Mucosa of rectum (tissue), 2 donors: ENCODE results near the gene TMEM165.
A peak's percentile ranks its signal among the peaks of the same experiment; 100 is the strongest.

Source experiments
- H3K27ac ChIP-seq, 2 donors: one replicate each; pipeline ENCODE4 v1.7.0; 2013; ENCODE audit warnings: inconsistent platforms in 2 of 2, low read depth in 2 of 2, low read length in 2 of 2
- H3K27me3 ChIP-seq, 2 donors: one replicate each; pipeline ENCODE4 v1.7.0; 2013; ENCODE audit warnings: low read length in 2 of 2; ENCODE audit not compliant: control insufficient read depth in 2 of 2, insufficient read depth in 2 of 2
- H3K36me3 ChIP-seq, 2 donors: one replicate each; pipeline ENCODE4 v1.7.0; 2013; ENCODE audit warnings: low read length in 2 of 2; ENCODE audit not compliant: control insufficient read depth in 2 of 2, insufficient read depth in 2 of 2
- H3K4me1 ChIP-seq, 2 donors: one replicate each; pipeline ENCODE4 v1.7.0; 2013; ENCODE audit warnings: low read length in 2 of 2, mild to moderate bottlenecking in 1 of 2; ENCODE audit not compliant: control insufficient read depth in 2 of 2, insufficient read depth in 2 of 2
- H3K4me3 ChIP-seq, 2 donors: one replicate each; pipeline ENCODE4 v1.7.0; 2013; ENCODE audit warnings: low read length in 2 of 2
- H3K9ac ChIP-seq, 2 donors: one replicate each; pipeline ENCODE4 v1.7.0; 2013; ENCODE audit warnings: low read length in 2 of 2, low read depth in 1 of 2, mild to moderate bottlenecking in 1 of 2
- H3K9me3 ChIP-seq, 2 donors: one replicate each; pipeline ENCODE4 v1.7.0; 2013; ENCODE audit warnings: low read length in 2 of 2; ENCODE audit not compliant: control insufficient read depth in 2 of 2
- donor health status: healthy.
- donor health status: Normal muscosa, but diverticular disease.

TMEM165 gene

DNA sequence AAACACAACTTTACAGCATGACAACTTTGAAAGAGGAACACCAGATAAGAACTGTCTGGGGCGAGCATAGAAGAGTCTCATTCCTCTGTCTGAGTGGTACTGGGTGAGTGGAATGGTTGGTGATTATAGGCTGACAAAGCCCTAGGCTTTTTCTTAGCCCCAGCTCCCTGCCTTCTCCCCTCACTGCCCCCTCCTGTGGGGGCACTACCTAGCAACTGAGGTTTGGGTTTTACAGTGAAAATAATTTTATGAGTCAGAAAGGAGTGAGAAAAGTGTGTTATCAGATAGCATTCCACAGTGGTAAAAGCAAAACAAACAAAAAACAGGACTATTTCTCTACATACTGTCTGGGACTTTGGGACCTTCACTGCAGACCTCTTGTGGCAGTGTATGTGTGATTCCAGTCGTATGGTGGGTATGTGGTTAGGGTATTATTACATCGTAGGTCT lies 10.5 kb upstream of the TMEM165 start:
- Histone ChIP-seq H3K27ac (no peak overlapping the region), H3K9ac (no peak overlapping the region), H3K36me3 (no peaks in the 10 kb centered on the region), H3K4me3 (no peak overlapping the region), H3K9me3 (no peaks in the 10 kb centered on the region), H3K27me3 (no peaks in the 10 kb centered on the region), H3K4me1 (no peaks in the 10 kb centered on the region)

DNA sequence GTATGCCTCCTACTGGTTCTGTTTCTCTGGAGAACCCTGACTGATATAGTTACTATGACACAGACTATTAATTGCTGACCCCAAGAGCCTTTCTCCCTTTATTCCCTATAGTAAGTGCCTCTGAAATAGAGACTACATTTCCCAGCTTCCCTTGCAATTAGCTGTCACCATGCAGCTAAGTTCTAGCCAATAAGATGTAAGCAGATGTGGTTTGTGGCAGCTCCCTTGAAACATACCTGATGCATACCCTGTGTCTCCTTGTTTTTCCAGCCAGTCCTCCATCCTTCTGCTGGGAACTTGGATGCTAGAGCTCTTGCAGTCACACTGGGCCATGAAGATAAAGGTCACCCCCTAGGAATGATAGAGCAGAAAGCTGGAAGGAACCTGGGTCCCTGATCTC lies 9.7 kb upstream of the TMEM165 start:
- H3K27me3 ChIP-seq, result no peaks in the 10 kb centered on the region
- H3K9ac ChIP-seq, result no peak overlapping the region
- H3K27ac ChIP-seq, result no peak overlapping the region
- H3K4me3 ChIP-seq, result no peak overlapping the region
- H3K9me3 ChIP-seq, result no peaks in the 10 kb centered on the region
- H3K36me3 ChIP-seq, result no peaks in the 10 kb centered on the region
- no peaks in the 10 kb centered on the region for H3K4me1 ChIP-seq

DNA sequence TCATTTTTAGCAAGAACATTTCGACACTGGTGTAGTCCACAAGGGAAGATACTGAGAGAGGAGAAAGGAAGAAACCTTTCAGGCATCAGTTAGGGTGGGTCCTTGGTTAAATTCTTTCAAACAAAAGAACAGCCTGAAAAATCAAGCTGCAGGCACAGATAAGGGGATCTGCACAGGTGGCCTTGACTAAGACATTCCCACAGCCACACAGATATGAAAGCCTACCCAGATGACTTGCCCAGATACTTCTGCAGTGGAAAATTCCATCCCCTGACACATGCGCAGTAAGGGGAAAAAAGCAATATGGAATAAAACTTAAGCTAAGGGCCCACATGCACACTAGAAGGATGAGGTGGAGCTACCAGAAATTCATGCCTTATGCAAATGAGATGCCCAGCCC lies 8.9 kb upstream of the TMEM165 start:
- Histone ChIP-seq H3K9ac (no peak overlapping the region), H3K27ac (no peak overlapping the region), H3K9me3 (no peaks in the 10 kb centered on the region), H3K27me3 (no peaks in the 10 kb centered on the region), H3K4me3 (no peak overlapping the region), H3K4me1 (no peaks in the 10 kb centered on the region), H3K36me3 (no peaks in the 10 kb centered on the region)

DNA sequence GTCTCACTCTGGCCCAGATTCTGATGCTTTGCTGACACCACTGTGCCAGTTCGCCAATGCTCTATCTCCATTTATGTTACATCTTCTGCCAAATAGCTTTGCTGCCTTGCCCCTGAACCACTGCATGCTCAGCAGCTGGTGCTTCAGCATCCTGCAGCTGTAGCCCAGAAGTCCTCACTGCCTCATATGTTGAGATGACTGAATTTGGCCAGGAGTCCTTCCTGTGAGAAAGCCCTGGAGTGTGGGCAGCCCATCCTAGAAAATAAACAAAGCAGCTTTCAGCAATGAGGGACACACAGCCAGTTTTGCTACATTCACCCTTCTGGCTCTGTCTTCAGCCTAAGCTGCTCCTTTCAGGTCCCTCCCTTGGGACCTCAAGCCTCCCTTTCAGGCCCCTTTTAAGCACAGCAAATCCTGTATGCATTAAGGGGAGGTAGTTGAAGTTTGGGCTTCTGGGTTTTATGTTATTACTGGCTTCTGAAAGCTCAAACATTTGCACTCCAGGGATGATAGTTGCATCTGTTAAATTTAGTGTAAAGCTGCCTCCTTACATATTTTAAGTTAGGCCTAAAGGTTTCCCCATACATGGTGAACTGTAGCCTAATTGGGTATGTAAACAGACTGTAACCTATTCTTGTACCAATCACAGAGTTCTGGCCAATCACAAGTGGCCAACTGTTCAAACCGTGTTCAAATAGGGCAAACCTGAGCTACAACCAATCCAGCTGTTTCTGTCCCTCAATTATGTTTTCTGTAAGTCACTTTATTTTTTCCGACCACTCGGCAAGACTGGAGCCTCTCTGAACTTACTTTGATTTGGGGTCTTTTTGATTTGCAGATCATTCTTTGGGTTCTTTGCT lies 2.1 kb upstream of the TMEM165 start:
- Histone ChIP-seq H3K9ac (no peak overlapping the region), H3K27ac (peak overlapping the region in 1 of 2 donors; percentile 21), H3K4me1 (peaks cover 12 to 26% of the 10 kb centered on the region in 2 donors), H3K9me3 (no peaks in the 10 kb centered on the region), H3K4me3 (no peak overlapping the region), H3K36me3 (no peaks in the 10 kb centered on the region), H3K27me3 (no peaks in the 10 kb centered on the region)

DNA sequence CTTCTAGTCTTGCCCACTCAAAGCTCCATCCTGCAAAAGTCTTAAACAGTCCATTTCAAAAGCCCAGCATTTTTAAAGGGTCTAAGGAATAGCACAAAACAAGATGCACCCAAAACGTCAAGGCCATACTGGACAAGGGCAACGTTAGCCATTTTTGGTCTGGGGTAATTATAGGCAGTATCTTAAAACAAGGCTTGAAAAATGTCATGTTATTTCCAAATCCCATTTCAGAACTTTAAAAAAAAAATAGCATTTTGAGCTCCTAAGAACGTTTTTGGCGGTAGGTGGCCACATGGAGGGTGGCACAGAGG lies 584 bp upstream of the TMEM165 start:
- H3K36me3 ChIP-seq, result no peaks in the 10 kb centered on the region
- no peaks in the 10 kb centered on the region for H3K9me3 ChIP-seq
- no peaks in the 10 kb centered on the region for H3K27me3 ChIP-seq
- H3K27ac ChIP-seq, result peak overlapping the region; percentile 97 to 98
- H3K9ac ChIP-seq, result peak overlapping the region; percentile 90 to 97
- peaks cover 16 to 29% of the 10 kb centered on the region in 2 donors for H3K4me1 ChIP-seq
- peak overlapping the region; percentile 80 to 96 for H3K4me3 ChIP-seq

DNA sequence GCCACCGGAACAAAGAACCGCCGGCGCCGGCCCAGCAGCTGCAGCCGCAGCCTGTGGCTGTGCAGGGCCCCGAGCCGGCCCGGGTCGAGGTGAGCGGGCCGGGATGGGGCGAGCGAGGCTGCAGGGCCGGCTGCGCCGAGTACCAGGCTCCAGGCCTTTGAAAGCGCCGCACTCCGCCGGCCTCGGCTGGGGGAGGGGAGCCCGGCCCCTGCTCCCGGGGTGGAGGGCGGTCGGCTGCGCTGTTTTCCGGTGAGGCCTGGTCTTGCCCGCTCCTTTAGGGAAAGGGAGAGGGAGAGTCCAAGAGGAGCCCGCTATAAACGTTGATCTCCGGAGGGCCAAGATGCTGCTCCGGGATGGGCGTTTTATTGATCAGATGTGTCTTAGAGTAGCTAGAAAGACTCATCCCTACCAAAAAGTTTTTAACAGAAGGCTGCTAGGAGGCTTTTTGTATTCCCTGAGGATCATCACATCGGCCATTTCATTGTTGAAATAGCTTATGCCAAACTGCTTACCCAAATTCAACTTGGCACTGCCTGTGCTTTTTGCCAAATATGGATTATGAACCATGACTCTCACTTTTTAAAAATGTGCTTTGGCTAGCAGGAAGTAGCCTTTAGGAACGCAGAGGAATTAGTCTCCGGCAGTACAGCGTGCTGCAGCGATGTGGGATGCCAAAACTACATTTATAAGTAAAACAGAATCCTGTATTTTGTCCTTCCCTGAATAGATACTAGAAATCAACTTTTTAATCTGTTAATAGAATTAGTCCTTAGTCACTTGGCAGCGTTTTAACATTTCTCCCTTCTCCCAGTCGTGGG lies 760 bp downstream of the TMEM165 start:
- peaks cover 16 to 29% of the 10 kb centered on the region in 2 donors for H3K4me1 ChIP-seq
- peak overlapping the region; percentile 97 to 98 for H3K27ac ChIP-seq
- no peaks in the 10 kb centered on the region for H3K27me3 ChIP-seq
- peak overlapping the region; percentile 80 to 96 for H3K4me3 ChIP-seq
- peak overlapping the region; percentile 90 to 97 for H3K9ac ChIP-seq
- H3K9me3 ChIP-seq, result no peaks in the 10 kb centered on the region
- no peaks in the 10 kb centered on the region for H3K36me3 ChIP-seq

DNA sequence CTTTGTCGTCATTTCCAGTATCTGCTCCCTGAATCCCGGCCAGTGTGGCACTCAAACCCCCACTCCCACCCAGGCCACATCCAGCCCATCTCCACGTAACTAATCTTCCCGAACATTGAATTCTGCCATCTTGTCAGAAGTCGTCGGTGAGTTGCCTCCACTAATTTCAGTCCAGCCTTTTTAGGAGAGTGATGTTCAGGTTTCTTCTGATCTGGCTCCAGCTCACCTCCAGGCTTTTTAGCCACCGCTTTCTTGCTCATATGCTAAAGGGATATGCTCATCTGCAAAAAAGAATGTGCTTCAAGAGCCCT lies 1.3 kb downstream of the TMEM165 start:
- H3K4me3 ChIP-seq, result peak overlapping the region; percentile 80 to 96
- H3K4me1 ChIP-seq, result peaks cover 16 to 29% of the 10 kb centered on the region in 2 donors
- H3K9me3 ChIP-seq, result no peaks in the 10 kb centered on the region
- H3K27ac ChIP-seq, result peak overlapping the region; percentile 97 to 98
- no peaks in the 10 kb centered on the region for H3K36me3 ChIP-seq
- H3K27me3 ChIP-seq, result no peaks in the 10 kb centered on the region
- peak overlapping the region; percentile 90 to 97 for H3K9ac ChIP-seq

DNA sequence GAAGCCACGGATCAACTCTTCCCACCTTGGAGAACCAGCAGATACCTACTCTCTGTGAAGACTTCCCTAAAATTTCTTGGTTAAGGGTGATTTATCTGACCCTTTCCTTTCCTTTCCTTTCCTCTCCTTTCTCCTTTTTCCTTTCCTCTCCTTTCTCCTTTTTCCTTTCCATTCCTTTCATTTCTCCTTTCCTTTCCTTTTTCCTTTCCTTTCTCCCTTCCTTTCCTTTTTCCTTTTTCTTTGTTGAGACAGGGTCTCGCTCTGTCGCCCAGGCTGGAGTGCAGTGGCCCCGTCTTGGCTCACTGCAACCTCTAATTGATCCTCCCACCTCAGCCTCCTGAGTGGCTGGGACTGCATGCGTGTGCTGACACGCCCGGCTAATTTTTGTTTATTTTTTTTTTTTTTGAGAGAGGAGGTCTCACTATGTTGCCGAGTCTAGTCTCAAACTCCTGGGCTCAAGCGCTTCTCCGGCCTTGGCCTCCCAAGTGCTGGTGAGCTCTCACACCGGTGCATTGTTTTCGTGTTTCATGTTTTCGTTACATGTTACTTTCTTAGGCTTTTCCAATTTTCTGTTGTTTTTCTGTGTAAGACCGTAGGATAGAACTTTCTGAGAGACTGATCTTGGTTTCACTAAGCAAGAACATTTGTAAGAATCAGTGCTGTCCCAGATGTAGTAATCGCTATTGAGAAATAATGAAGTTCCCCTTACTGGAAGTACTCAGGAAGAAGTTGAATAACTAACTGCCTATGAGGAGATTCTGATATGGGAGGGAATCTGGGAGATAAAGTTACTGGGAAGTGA lies 2.0 kb downstream of the TMEM165 start:
- Histone ChIP-seq H3K27ac (peak overlapping the region; percentile 97 to 98), H3K27me3 (no peaks in the 10 kb centered on the region), H3K4me3 (peak overlapping the region; percentile 80 to 96), H3K9ac (peak overlapping the region; percentile 90 to 97), H3K4me1 (peaks cover 16 to 29% of the 10 kb centered on the region in 2 donors), H3K36me3 (no peaks in the 10 kb centered on the region), H3K9me3 (no peaks in the 10 kb centered on the region)

DNA sequence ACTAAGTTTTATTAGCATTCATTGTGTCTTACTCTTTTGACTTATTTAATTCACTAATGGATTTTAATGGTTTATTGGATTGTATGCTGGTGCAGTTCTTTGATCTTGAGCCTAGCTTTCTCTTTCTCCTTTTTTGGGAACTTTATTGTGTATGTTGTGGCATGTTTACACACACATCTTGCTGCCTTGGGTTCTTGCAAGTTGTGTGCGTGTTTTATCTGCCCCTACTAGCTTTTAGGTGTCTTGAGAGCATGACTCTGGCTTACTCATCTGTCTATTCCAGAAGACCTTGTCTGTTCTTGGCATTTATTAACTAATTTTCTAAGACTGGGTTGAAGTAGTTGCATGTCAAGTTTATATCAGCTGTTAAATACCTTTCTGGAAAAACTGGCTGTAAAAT lies 2.7 kb downstream of the TMEM165 start:
- Histone ChIP-seq H3K9me3 (no peaks in the 10 kb centered on the region), H3K27me3 (no peaks in the 10 kb centered on the region), H3K4me1 (peaks cover 16 to 27% of the 10 kb centered on the region in 2 donors), H3K27ac (no peak overlapping the region), H3K36me3 (peaks cover 0 to under 1% of the 10 kb centered on the region in 2 donors), H3K4me3 (peak overlapping the region; percentile 36 to 96), H3K9ac (no peak overlapping the region)
